Epithelial cell of alveolus of lung (primary cell): Measurements from ENCODE around the gene GPI. TPM values are rescaled to one million over a fixed set of nuclear protein-coding genes. Genes with fewer than 3 reads are reported as not detected.

Experiments
- total RNA-seq: library from RNA; depleted of rRNA; stranded (reverse); fragments of >200 nt; gene quantifications from 2 replicates; pipeline ENCODE4 v1.2.1, GENCODE V29; 2015

The GPI gene
- total RNA-seq: 309 and 401 TPM in 2 replicates

DNA sequence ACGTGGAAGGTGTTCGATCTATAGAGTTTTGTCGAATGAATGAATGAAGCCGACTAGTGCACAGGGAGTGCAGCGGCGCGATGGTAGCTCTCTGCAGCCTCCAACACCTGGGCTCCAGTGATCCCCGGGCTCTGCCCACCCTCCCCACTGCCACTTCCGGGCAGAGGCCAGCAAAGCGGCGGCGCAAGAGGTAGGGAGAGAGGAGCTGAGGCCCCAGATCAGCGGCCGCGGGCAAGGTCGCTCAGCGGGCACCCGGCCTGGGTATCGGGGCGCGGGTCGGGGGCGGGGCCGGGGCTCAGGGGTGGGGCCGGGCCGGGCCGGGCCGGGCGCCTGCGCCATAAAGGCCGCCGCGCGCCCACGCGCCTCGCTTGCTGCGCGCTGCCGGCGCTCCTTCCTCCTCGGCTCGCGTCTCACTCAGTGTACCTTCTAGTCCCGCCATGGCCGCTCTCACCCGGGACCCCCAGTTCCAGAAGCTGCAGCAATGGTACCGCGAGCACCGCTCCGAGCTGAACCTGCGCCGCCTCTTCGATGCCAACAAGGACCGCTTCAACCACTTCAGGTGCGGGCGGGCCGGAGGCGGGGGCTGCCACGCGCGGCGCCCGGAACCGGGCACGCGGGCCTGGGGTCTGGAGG lies at the start of gene GPI:
Gene GPI (plus strand): TSS at position 367 of the 633 bp plus-strand sequence. CDS start 71 bp downstream, at position 438.

GRCh38 chr19:34404109-34404909 lies 39.3 kb downstream of the GPI start, which contains the start of gene PDCD2L:
PDCD2L (plus strand) TSS chr19:34404399; CDS start chr19:34404431, 32 bp downstream.

Other genes with a start within 250 kb of the GPI start
- 53.1 and 112 TPM in 2 replicates for gene LSM14A, start 192.7 kb upstream of the GPI start, total RNA-seq
- gene GARRE1, start 110.6 kb upstream of the GPI start, total RNA-seq: 9.1 and 13.3 TPM in 2 replicates
- 13.8 and 22.6 TPM in 2 replicates for gene PDCD2L, start 39.2 kb downstream of the GPI start, total RNA-seq
- 65.2 and 99.4 TPM in 2 replicates for gene UBA2, start 63.2 kb downstream of the GPI start, total RNA-seq
- 20.1 and 24.3 TPM in 2 replicates for gene WTIP, start 116.6 kb downstream of the GPI start, total RNA-seq